HepG2 (cell line): ENCODE data around the gene CEP104. TPM values are rescaled to one million over a fixed set of nuclear protein-coding genes. Genes with fewer than 3 reads are reported as not detected.

Experiments used
- AGO2 ChIP-seq: fragments of 200-400 bp; formaldehyde crosslinking; optimal IDR thresholded peaks from 2 replicates; pipeline ENCODE3; 2017; ENCODE audit warnings: mild to moderate bottlenecking, low read depth, low read length, moderate library complexity
- CBX5 ChIP-seq: sonication (generic); formaldehyde crosslinking; IDR thresholded peaks from 2 replicates; pipeline ENCODE4 v1.4.0; 2020; ENCODE audit warnings: missing genetic modification reagents, borderline replicate concordance
- ELF1 ChIP-seq: sonication (generic); formaldehyde crosslinking; IDR thresholded peaks from 2 replicates; pipeline ENCODE4 v1.4.0; 2020; ENCODE audit warnings: missing genetic modification reagents
- ESRRA ChIP-seq: sonication (generic); formaldehyde crosslinking; IDR thresholded peaks from 2 replicates; pipeline ENCODE4 v1.5.1; 2020; ENCODE audit warnings: mild to moderate bottlenecking, low read depth, missing genetic modification reagents
- GTF3A ChIP-seq: sonication (generic); formaldehyde crosslinking; conservative IDR thresholded peaks from 2 replicates; pipeline ENCODE4 v1.4.0; 2020; ENCODE audit warnings: mild to moderate bottlenecking, missing genetic modification reagents
- HNRNPLL ChIP-seq: fragments of 200-400 bp; formaldehyde crosslinking; IDR thresholded peaks from 2 replicates; pipeline ENCODE4 v1.6.1; 2017; ENCODE audit warnings: mild to moderate bottlenecking, low read depth, low read length; ENCODE audit not compliant: poor library complexity, severe bottlenecking
- KLF15 ChIP-seq: sonication (generic); formaldehyde crosslinking; IDR thresholded peaks from 2 replicates; pipeline ENCODE4 v1.8.1; 2023; ENCODE audit warnings: borderline replicate concordance, mild to moderate bottlenecking, inconsistent platforms, missing genetic modification reagents, mixed read lengths
- KMT2A ChIP-seq: sonication (generic); formaldehyde crosslinking; IDR thresholded peaks from 2 replicates; pipeline ENCODE4 v1.4.0; 2020; ENCODE audit warnings: missing genetic modification reagents
- NFIB ChIP-seq: sonication (generic); formaldehyde crosslinking; IDR thresholded peaks from 2 replicates; pipeline ENCODE4 v1.9.0; 2021; ENCODE audit warnings: missing genetic modification reagents, mild to moderate bottlenecking, borderline replicate concordance
- RFX1 ChIP-seq: fragments of 450-650 bp; IDR thresholded peaks from 2 replicates; pipeline ENCODE4 v1.6.1; 2017
- TAF1 ChIP-seq: sonication (generic); formaldehyde crosslinking; IDR thresholded peaks from 2 replicates; pipeline ENCODE4 v1.4.0; 2020; ENCODE audit warnings: missing genetic modification reagents
- TBX3 ChIP-seq: fragments of 450-650 bp; IDR thresholded peaks from 2 replicates; pipeline ENCODE4 v1.6.1; 2017; ENCODE audit warnings: antibody characterized with exemption, mild to moderate bottlenecking, inconsistent platforms, borderline replicate concordance
- ZNF263 ChIP-seq: sonication (generic); formaldehyde crosslinking; IDR thresholded peaks from 2 replicates; pipeline ENCODE4 v1.4.0; 2020; ENCODE audit warnings: missing genetic modification reagents
- polyA plus RNA-seq, 8 experiments: library from polyadenylated mRNA; depleted of rRNA in 3 of 8; stranded (reverse) in 7 of 8; unstranded in 1 of 8; fragments of >200 nt; fragmentation: Illumina TruSeq in 4 of 8; extraction: Trizol in 4 of 8; gene quantifications; 2 replicates each; pipeline versions ENCODE4 v1.2.1 to v1.2.3, GENCODE V29; 2011 to 2016; ENCODE audit warnings: low read depth in 4 of 8, missing spikeins in 1 of 8, mixed read lengths in 1 of 8; ENCODE audit not compliant: insufficient read depth in 1 of 8
- total RNA-seq, 5 experiments: library from RNA; depleted of rRNA; stranded (reverse); fragments of >200 nt; fragmentation: Illumina TruSeq; extraction: Trizol; gene quantifications; 2 replicates each; pipeline ENCODE4 v1.2.3, GENCODE V29; 2016; ENCODE audit warnings: low read depth in 1 of 5
- TF ChIP-seq, protein P1 (sequence below): sonication (generic); formaldehyde crosslinking; IDR thresholded peaks from 2 replicates; pipeline ENCODE4 v1.8.0; 2022; ENCODE audit warnings: mild to moderate bottlenecking, missing genetic modification reagents; ENCODE audit not compliant: insufficient replicate concordance
- TF ChIP-seq, protein P2 (sequence below), 2 experiments: fragments of 450-650 bp in 1 of 2; sonication (generic) in 1 of 2; formaldehyde crosslinking; IDR thresholded peaks; 2 replicates each; pipeline versions ENCODE4 v1.5.0 to v1.8.0; 2020 to 2022; ENCODE audit warnings: mild to moderate bottlenecking in 1 of 2, missing genetic modification reagents in 1 of 2
- TF ChIP-seq, protein P3 (sequence below): fragments of 450-650 bp; IDR thresholded peaks from 2 replicates; pipeline ENCODE4 v1.6.1; 2017
- TF ChIP-seq, protein P4 (sequence below): sonication (generic); formaldehyde crosslinking; IDR thresholded peaks from 2 replicates; pipeline ENCODE4 v1.8.1; 2023; ENCODE audit warnings: missing genetic modification reagents, mild to moderate bottlenecking, borderline replicate concordance
- TF ChIP-seq, protein P5 (sequence below): sonication (generic); formaldehyde crosslinking; IDR thresholded peaks from 2 replicates; pipeline ENCODE4 v1.8.0; 2022; ENCODE audit warnings: mild to moderate bottlenecking, missing genetic modification reagents, borderline replicate concordance
- TF ChIP-seq, protein P6 (sequence below): sonication (generic); formaldehyde crosslinking; IDR thresholded peaks from 2 replicates; pipeline ENCODE4 v1.4.0; 2020; ENCODE audit warnings: mild to moderate bottlenecking, missing genetic modification reagents
- TF ChIP-seq, protein P7 (sequence below): sonication (generic); formaldehyde crosslinking; IDR thresholded peaks from 2 replicates; pipeline ENCODE4 v1.4.0; 2020; ENCODE audit warnings: missing genetic modification reagents, borderline replicate concordance

The CEP104 gene
- total and polyA plus RNA-seq, 2 of the 13 experiments (the other 11 are each of a cell fraction or from before 2014, with no cell fraction given) = 20.4 to 30.1 TPM

DNA sequence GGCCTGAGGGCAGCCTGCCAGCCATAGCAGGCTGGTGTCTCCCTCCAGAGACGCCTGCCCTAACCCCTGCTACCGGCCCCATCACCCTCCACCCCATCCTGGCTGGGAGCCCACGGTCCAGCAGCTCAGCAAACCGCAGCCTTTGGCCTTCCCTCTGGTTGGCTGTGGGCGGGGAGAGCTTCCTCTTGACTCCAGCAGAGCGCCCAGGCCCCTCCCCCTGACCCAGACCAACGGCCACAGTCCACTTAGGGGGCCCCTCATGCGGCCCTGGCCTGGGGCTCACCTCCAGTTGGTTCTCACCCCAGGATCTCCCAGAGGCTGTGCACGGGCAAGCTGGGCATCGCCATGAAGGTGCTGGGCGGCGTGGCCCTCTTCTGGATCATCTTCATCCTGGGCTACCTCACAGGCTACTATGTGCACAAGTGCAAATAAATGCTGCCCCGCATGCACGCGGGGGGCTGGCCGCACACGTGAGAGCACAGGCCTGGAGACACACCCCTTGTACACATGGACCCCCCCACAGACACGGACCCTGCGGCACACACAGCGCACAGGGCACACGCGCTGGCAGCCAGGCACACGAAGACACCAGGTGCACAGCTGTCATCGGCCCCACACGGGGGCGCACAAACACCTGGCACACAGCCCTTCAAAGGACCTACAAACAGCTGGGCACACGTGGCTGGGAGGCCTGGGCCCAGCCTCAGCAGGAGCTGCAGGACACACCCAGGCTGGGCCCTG is 81.4 kb downstream of the CEP104 start (continued):
- TF ChIP-seq, protein P1, sequence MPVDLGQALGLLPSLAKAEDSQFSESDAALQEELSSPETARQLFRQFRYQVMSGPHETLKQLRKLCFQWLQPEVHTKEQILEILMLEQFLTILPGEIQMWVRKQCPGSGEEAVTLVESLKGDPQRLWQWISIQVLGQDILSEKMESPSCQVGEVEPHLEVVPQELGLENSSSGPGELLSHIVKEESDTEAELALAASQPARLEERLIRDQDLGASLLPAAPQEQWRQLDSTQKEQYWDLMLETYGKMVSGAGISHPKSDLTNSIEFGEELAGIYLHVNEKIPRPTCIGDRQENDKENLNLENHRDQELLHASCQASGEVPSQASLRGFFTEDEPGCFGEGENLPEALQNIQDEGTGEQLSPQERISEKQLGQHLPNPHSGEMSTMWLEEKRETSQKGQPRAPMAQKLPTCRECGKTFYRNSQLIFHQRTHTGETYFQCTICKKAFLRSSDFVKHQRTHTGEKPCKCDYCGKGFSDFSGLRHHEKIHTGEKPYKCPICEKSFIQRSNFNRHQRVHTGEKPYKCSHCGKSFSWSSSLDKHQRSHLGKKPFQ (CRISPR knock-in tag) = peak; percentile 91
- peak; percentile 58; the same call in 1 of the 2 replicates for TF ChIP-seq ZNF263 (CRISPR knock-in tag)
- no peak for TF ChIP-seq GTF3A (CRISPR knock-in tag)
- 0 out of 2 replicates have a peak, but pooled peaks have one; percentile 47 for TF ChIP-seq KMT2A (CRISPR knock-in tag)
- no peak for TF ChIP-seq NFIB
- TF ChIP-seq ESRRA (CRISPR knock-in tag) = no peak
- TF ChIP-seq CBX5 (CRISPR knock-in tag) = peak; percentile 72; the same call in 1 of the 2 replicates
- TF ChIP-seq, protein P2, sequence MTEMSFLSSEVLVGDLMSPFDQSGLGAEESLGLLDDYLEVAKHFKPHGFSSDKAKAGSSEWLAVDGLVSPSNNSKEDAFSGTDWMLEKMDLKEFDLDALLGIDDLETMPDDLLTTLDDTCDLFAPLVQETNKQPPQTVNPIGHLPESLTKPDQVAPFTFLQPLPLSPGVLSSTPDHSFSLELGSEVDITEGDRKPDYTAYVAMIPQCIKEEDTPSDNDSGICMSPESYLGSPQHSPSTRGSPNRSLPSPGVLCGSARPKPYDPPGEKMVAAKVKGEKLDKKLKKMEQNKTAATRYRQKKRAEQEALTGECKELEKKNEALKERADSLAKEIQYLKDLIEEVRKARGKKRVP (CRISPR knock-in tag; IDR thresholded peaks at IDR 0.05) = peak in 1 of 2 experiments; percentile 58; a peak in 2 of 4 replicates
- TF ChIP-seq ELF1 (CRISPR knock-in tag) = no peak; the same call in 1 of the 2 replicates
- no peak for TF ChIP-seq RFX1
- TF ChIP-seq, protein P3, sequence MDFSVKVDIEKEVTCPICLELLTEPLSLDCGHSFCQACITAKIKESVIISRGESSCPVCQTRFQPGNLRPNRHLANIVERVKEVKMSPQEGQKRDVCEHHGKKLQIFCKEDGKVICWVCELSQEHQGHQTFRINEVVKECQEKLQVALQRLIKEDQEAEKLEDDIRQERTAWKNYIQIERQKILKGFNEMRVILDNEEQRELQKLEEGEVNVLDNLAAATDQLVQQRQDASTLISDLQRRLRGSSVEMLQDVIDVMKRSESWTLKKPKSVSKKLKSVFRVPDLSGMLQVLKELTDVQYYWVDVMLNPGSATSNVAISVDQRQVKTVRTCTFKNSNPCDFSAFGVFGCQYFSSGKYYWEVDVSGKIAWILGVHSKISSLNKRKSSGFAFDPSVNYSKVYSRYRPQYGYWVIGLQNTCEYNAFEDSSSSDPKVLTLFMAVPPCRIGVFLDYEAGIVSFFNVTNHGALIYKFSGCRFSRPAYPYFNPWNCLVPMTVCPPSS = no peak
- TF ChIP-seq KLF15 (CRISPR knock-in tag) = peak; percentile 91; the same call in 1 of the 2 replicates
- TF ChIP-seq, protein P4, sequence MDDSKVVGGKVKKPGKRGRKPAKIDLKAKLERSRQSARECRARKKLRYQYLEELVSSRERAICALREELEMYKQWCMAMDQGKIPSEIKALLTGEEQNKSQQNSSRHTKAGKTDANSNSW (CRISPR knock-in tag) = no peak
- TF ChIP-seq TBX3 = no peak
- TF ChIP-seq, protein P5, sequence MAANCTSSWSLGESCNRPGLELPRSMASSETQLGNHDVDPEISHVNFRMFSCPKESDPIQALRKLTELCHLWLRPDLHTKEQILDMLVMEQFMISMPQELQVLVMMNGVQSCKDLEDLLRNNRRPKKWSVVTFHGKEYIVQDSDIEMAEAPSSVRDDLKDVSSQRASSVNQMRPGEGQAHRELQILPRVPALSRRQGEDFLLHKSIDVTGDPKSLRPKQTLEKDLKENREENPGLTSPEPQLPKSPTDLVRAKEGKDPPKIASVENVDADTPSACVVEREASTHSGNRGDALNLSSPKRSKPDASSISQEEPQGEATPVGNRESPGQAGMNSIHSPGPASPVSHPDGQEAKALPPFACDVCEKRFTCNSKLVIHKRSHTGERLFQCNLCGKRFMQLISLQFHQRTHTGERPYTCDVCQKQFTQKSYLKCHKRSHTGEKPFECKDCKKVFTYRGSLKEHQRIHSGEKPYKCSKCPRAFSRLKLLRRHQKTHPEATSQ = peak; percentile 95
- TF ChIP-seq, protein P6, sequence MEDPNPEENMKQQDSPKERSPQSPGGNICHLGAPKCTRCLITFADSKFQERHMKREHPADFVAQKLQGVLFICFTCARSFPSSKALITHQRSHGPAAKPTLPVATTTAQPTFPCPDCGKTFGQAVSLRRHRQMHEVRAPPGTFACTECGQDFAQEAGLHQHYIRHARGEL (CRISPR knock-in tag) = 0 out of 2 replicates have a peak, but pooled peaks have one; percentile 66
- peak; percentile 99 for TF ChIP-seq AGO2
- TF ChIP-seq, protein P7, sequence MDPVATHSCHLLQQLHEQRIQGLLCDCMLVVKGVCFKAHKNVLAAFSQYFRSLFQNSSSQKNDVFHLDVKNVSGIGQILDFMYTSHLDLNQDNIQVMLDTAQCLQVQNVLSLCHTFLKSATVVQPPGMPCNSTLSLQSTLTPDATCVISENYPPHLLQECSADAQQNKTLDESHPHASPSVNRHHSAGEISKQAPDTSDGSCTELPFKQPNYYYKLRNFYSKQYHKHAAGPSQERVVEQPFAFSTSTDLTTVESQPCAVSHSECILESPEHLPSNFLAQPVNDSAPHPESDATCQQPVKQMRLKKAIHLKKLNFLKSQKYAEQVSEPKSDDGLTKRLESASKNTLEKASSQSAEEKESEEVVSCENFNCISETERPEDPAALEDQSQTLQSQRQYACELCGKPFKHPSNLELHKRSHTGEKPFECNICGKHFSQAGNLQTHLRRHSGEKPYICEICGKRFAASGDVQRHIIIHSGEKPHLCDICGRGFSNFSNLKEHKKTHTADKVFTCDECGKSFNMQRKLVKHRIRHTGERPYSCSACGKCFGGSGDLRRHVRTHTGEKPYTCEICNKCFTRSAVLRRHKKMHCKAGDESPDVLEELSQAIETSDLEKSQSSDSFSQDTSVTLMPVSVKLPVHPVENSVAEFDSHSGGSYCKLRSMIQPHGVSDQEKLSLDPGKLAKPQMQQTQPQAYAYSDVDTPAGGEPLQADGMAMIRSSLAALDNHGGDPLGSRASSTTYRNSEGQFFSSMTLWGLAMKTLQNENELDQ (CRISPR knock-in tag) = peak; percentile 59; the same call in 1 of the 2 replicates
- peak; percentile 42 for TF ChIP-seq HNRNPLL
- TF ChIP-seq TAF1 (CRISPR knock-in tag) = peak; percentile 49; the same call in 1 of the 2 replicates
